Type B pancreatic cell (in vitro differentiated cells): Measurements from ENCODE around the gene MYH10. TPM values are rescaled to one million over a fixed set of nuclear protein-coding genes. Genes with fewer than 3 reads are reported as not detected.

ENCODE experiments used
- DNase-seq: peaks from one replicate; pipeline ENCODE4 v3.0.0; 2021; ENCODE audit warnings: mixed read lengths; ENCODE audit not compliant: unreplicated experiment; ENCODE audit errors: extremely low spot score
- H3K27ac Mint-ChIP-seq: 2 replicates; pipeline ENCODE4 v1.8.0; 2021; ENCODE audit warnings: mild to moderate bottlenecking, mixed read lengths
- H3K27me3 Mint-ChIP-seq: 2 replicates; pipeline ENCODE4 v1.8.0; 2021; ENCODE audit warnings: mixed read lengths
- H3K36me3 Mint-ChIP-seq: 2 replicates; pipeline ENCODE4 v1.8.0; 2021; ENCODE audit warnings: mixed read lengths
- H3K4me1 Mint-ChIP-seq: one replicate; pipeline ENCODE4 v1.8.0; 2021; ENCODE audit warnings: mixed read lengths; ENCODE audit not compliant: unreplicated experiment
- H3K4me3 Mint-ChIP-seq: 2 replicates; pipeline ENCODE4 v1.8.0; 2021; ENCODE audit warnings: mild to moderate bottlenecking, mixed read lengths
- H3K9me3 Mint-ChIP-seq: 2 replicates; pipeline ENCODE4 v1.8.0; 2021; ENCODE audit warnings: mixed read lengths
- total RNA-seq: library from RNA; stranded (reverse); gene quantifications from 2 replicates; pipeline ENCODE4 v1.2.1, GENCODE V29; 2021; ENCODE audit warnings: low replicate concordance
- TF ChIP-seq, protein P1 (sequence below): fragments of 200-600 bp; sonication (generic); conservative IDR thresholded peaks from 2 replicates; pipeline ENCODE4 v1.5.0; 2021; ENCODE audit warnings: antibody characterized with exemption, mild to moderate bottlenecking

The MYH10 gene
- total RNA-seq, 1 donor from 2014 or later = 254 TPM

DNA sequence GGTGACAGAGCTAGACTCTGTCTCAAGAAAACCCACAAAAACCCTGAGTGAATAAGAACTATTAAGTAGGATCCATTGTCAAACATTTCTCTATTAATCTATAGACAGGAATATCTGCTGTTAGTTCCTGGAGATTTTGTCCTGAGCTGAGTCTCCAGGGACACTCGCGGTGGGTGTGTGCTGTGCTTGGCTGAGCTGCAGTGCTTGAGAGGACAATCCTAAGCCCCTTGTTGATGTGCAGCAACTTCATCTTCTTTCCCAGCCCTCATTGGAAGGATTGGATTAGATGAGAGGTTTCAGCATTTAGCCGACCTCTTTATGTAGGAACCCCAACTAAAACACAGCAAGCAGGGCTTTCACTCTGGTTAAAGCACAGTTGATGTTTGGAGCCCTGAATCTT lies 161.5 kb downstream of the MYH10 start:
- peaks cover 18% of the 10 kb centered on the region for H3K36me3 Mint-ChIP-seq
- no peak for DNase-seq
- no peaks in the 10 kb centered on the region for H3K27me3 Mint-ChIP-seq
- no peaks in the 10 kb centered on the region for H3K9me3 Mint-ChIP-seq
- no peak overlapping the region for H3K27ac Mint-ChIP-seq
- TF ChIP-seq, protein P1, sequence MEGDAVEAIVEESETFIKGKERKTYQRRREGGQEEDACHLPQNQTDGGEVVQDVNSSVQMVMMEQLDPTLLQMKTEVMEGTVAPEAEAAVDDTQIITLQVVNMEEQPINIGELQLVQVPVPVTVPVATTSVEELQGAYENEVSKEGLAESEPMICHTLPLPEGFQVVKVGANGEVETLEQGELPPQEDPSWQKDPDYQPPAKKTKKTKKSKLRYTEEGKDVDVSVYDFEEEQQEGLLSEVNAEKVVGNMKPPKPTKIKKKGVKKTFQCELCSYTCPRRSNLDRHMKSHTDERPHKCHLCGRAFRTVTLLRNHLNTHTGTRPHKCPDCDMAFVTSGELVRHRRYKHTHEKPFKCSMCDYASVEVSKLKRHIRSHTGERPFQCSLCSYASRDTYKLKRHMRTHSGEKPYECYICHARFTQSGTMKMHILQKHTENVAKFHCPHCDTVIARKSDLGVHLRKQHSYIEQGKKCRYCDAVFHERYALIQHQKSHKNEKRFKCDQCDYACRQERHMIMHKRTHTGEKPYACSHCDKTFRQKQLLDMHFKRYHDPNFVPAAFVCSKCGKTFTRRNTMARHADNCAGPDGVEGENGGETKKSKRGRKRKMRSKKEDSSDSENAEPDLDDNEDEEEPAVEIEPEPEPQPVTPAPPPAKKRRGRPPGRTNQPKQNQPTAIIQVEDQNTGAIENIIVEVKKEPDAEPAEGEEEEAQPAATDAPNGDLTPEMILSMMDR = no peak
- H3K4me3 Mint-ChIP-seq = no peak overlapping the region
- H3K4me1 Mint-ChIP-seq = peaks cover 8% of the 10 kb centered on the region

DNA sequence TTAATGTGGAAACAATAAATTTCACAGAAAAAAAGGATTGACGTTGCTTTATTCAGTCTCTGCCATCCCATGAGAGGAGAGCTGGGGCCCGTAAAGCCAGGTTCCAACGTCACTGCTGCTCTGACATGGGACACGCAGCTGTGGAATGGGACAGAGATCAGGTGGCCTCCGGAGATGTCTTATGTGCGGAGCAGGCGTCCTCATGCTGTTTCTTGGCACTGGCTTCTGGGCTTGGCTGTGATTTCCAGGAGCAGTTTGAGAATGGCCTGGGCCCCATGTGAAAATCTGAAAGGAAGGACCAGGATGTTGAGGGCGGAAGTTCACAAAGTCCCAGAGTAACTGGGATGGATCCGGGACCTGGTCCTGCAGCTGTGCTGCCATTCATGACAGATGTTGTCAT lies 162.4 kb downstream of the MYH10 start:
- Mint-ChIP-seq H3K4me1 (peaks cover 11% of the 10 kb centered on the region), H3K27me3 (no peaks in the 10 kb centered on the region), H3K4me3 (no peak overlapping the region), H3K9me3 (no peaks in the 10 kb centered on the region), H3K27ac (no peak overlapping the region), H3K36me3 (peaks cover 14% of the 10 kb centered on the region)
- DNase-seq = no peak
- TF ChIP-seq, protein P1 = no peak

DNA sequence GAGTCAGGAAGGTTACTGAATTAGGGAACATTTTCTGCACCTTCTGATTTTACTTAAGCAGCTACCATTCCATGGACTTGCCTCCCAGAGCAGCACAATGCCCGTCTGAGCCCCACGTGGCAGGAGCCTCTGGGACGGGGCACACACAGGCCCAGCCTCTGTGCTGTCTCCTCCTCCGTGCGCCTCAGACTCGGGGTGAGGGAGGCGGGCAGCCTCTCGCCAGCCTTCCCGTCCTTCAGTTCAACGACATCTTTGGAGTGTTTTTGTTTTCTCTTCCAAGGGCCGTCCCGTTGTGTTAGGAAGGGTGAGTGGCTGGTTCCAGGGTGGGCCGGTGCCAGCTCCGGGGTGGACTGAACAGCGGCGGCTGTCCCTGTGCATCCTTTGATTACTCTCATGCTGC lies 163.0 kb downstream of the MYH10 start:
- Mint-ChIP-seq H3K27ac (no peak overlapping the region), H3K4me3 (no peak overlapping the region), H3K4me1 (peaks cover 14% of the 10 kb centered on the region), H3K9me3 (no peaks in the 10 kb centered on the region), H3K36me3 (peaks cover 14% of the 10 kb centered on the region), H3K27me3 (no peaks in the 10 kb centered on the region)
- TF ChIP-seq, protein P1 = no peak
- DNase-seq = no peak

DNA sequence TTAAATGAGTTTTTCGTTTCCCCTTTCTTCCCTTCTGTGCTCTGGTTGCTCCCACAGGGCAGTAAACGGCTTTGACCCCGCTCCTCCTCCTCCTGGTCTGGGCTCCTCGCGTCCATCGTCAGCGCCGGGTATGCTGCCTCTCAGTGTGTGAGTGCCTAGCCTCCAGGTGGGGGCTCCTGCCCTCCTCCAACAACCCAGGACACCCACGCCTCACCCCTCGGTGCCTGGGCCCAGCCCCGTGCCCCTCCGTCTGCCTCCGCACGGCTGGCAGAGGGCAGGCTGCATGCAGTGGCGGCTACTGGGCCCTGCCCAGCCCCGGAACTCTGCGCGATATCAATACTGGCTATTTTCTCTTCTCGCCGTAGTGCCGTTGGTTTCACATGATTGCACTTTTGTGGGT lies 163.7 kb downstream of the MYH10 start:
- no peak for DNase-seq

DNA sequence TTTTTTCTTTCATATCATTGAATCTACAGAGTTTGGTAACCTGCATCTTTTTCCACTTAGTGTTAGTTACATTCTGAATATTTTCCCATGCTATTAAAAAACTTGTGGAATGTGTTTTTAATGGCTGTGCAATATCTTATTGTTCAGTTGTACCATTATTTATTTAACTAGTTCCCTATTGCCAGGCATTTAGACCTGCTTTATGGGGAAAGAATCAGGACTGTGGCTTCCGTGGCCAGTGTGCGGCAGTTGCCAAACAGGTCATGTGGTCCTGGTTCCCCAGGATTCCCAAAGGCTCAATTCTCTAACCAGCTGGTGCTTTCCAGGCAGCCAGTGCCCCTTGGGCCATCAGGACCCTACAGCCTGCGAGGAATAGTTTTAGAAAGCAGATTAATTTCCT lies 164.1 kb downstream of the MYH10 start:
- Mint-ChIP-seq H3K4me1 (peaks cover 14% of the 10 kb centered on the region), H3K9me3 (no peaks in the 10 kb centered on the region), H3K27ac (no peak overlapping the region), H3K4me3 (no peak overlapping the region), H3K27me3 (no peaks in the 10 kb centered on the region), H3K36me3 (peaks cover 18% of the 10 kb centered on the region)
- DNase-seq = no peak
- TF ChIP-seq, protein P1 = no peak

More for the DNA sequence above, 163.7 kb downstream of the MYH10 start:
- Mint-ChIP-seq H3K4me3 (no peak overlapping the region), H3K27ac (no peak overlapping the region), H3K9me3 (no peaks in the 10 kb centered on the region), H3K27me3 (no peaks in the 10 kb centered on the region), H3K4me1 (peaks cover 14% of the 10 kb centered on the region), H3K36me3 (peaks cover 14% of the 10 kb centered on the region)
- TF ChIP-seq, protein P1 = no peak

GRCh38 chr17:8465759-8466158 lies 164.8 kb downstream of the MYH10 start:
- peaks cover 15% of the 10 kb centered on the region for H3K36me3 Mint-ChIP-seq
- no peak for DNase-seq
- H3K9me3 Mint-ChIP-seq = no peaks in the 10 kb centered on the region
- no peak overlapping the region for H3K4me3 Mint-ChIP-seq
- H3K4me1 Mint-ChIP-seq = peaks cover 14% of the 10 kb centered on the region
- H3K27me3 Mint-ChIP-seq = no peaks in the 10 kb centered on the region
- H3K27ac Mint-ChIP-seq = no peak overlapping the region
- TF ChIP-seq, protein P1 = no peak
